GM18870 (cell line): ENCODE data around the gene CASTOR2.
"Not testable (repeated sequence)": the region's sequence is repeated elsewhere in the genome, so short reads cannot be mapped to it uniquely, and the experiment has no call there.

Experiments
- ATAC-seq: cut with Tn5 transposase; IDR thresholded peaks from one replicate; pipeline ENCODE4 v1.9.1; 2021; ENCODE audit warnings: moderate library complexity; ENCODE audit not compliant: unreplicated experiment

CASTOR2 gene

DNA sequence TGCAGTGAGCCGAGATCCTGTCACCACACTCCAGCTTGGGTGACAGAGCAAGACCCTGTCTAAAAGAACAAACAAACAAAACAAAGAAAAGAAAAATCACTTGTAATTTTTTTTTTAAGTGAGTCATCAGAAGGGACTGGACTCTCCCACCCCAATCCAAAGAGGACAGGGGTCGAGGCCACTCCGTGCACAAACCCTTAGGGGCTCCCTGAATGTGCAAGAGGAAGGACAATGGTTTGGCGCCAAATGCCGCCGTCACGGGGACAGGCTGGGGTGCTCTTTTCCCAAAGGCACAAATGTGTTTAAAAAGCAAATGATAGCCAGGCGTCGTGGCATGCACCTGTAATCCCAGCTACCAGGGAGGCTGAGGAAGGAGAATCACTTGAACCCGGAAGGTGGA, 85.3 kb downstream of the CASTOR2 start:
- ATAC-seq = no peak

DNA sequence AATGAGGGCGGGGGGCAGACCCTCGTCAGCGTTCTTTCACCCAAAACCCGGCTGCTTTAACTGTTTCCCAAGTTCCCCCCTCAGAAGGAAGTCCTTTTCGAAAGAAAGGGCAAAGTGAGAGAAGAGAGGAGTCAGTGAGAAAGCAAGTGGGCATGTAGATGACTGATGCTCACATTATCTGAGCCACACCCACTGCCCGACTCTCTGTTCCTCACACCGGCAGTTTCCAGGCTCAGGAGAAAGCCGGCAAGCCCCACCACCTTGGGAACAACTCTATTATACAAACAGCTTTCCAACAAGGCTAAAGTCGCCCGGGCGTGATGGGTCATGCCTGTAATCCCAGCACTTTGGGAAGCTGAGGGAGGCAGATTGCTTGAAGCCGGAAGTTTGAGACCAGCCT, 86.0 kb downstream of the CASTOR2 start:
- no peak for ATAC-seq

DNA sequence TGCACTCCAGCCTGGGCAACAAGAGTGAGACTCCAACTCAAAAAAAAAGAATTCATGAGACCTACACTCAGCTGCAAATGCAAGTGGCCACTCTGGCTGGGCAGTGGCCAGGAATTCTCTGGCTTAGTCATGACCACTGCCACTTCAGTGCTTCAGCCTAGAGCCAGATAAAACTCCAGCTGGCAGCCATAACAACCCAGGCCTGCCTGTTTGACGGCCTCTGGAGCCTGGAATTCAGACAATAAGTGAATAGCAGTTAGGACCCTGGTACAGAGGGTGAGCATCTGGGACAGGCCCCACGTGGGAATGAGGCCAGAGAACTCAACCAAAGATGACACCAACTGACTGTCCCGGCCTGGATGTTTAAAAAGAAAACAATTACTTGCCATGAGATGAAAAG, 90.2 kb downstream of the CASTOR2 start:
- ATAC-seq = no peak

DNA sequence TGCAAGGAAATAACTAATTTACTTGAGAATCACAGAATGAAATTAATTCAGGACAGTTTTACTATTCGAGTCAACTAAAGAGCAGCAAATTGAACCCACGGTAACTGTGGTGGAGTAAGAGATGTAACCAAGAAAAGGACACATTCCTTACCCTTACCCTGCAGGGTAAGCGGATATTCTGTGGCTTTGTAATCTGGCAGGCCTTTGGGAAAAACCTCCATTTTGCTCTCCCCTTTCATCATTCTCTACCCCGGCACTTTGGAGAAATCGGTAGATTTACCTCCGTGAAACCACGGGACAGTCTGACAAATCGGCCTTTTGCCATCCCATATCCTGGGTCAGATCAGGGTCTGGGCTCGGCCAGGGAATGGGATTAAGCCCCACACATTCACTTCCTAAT, 90.7 kb downstream of the CASTOR2 start:
- ATAC-seq = no peak

DNA sequence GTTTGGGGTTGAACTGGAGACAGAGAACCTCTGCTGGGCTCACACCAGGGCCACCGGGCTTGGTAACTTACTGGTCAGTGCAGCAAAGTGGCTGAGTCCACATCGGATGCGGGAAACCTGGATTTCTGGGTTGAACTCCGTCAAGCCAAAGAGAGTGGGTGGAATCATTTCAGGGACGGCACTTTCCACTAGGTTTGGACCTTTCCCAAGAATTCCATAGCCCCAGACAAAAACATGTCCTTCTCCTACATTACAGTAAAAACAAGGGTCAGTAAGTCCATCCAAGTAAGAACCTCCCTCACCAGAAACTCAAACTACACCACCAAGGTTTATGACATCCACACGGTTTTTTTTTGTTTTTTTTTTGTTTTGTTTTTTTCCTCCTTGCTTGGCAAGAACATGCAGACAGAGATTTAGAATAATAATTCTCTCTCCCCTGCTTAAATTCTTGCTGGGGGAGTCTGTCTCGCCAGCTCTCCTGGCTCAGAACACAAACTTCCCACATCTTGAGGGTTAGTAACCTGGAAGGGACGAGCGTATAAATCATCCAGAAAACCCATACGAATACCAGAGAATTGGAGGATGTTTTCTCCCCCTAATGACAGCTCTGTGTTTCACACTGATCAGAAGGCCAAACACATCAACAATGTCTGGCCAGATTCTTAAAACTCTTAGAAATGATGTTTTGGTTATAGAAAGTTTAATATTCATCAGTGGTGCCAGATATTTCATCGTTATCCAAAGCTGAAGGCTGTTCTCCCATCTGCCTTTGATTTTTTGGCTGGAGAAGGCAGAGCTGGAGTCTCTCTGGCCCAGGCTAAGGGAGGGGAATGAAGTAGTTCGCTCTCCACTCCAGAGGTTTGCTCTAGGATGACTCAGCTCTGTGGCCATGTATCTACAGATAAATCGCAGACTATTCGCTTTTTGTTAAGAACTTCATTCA, 91.6 kb downstream of the CASTOR2 start:
- no peak for ATAC-seq

DNA sequence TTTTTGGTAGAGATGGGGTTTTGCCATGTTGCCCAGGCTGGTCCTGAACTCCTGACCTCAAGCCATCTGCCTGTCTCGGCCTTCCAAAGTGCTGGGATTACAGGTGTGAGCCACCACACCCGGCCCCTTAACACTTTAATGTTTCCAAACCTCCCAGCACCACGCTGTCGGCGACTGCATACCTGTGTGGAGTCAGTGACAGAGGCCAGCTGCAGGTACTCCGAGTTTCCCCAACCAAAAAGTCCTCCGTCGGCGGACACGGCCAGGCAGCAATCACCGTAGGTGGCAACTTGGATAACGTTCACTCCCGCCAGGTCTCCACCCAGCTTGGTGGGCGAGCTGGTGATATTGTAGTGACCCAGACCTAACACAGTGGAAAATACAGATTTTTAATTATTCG, 93.9 kb downstream of the CASTOR2 start:
- ATAC-seq = no peak

DNA sequence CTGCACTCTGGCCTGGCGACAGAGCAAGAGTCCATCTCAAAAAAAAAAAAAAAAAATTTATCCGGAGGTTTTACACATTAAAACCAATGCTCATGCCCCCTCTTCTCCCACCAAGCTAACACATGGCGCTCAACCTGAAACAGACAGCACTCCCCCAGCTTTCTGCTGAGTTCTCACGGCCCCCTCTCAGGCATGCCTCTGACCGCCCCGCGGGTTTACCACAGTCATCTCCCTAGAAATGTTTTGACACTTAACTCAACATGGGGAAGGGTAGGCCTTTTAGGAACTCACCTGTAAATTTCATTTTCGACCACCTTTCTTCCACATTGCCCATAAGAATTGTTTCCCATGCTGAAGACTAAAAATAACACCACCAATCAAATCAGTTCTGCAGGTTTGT, 99.8 kb downstream of the CASTOR2 start:
- ATAC-seq = no peak

DNA sequence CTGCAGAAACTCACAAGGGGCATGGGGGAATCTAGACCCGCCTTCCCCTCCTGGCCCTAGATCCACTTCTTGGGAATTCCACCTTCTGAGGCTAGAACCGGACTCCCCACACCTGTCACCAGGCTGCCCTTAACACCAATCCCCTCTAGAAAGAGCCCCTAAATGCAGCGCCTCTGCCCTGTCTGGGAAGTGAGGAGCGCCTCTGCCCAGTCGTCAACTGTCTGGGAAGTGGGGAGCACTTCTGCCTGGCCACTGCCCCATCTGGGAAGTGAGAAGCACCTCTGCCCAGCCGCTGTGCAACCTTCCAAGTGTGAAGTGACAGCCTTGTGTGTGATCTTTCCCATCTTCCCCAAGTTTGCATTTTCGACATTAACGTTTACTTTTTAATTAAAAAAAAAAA, 100.3 kb downstream of the CASTOR2 start:
- no peak for ATAC-seq

DNA sequence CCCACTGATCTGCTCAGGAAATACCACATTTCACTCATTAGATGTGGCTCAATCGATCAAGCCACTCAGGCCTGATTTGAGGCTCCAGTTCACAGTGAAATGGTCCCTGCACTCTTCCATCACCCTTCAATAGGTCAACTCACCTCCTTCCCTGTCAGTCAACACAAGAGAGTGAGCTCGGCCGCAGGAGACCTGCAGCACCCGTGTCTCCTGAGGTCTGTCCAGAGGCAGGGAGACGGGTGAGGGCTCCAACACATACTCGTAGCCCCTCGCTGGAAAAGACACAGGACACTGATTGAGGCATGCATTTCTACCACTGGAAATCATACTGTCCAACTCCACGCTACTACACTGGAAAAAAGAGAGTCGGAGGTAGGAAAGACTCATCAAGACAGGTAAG, 102.0 kb downstream of the CASTOR2 start:
- no peak for ATAC-seq

DNA sequence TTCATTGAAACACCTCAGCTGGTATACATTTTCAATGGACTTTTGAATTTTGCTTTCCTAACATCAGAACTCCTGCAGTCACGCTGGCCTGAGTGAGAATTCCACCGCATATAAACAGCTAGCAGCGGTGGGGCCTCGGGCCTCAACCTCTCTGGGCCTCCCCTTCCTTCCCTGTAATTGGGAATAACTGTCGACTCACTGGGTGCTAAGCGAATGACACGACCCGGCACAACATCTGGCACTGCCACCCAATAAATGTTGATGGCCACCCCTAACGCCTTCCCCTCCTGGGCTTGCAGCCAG, 108.4 kb downstream of the CASTOR2 start:
- ATAC-seq = no peak

DNA sequence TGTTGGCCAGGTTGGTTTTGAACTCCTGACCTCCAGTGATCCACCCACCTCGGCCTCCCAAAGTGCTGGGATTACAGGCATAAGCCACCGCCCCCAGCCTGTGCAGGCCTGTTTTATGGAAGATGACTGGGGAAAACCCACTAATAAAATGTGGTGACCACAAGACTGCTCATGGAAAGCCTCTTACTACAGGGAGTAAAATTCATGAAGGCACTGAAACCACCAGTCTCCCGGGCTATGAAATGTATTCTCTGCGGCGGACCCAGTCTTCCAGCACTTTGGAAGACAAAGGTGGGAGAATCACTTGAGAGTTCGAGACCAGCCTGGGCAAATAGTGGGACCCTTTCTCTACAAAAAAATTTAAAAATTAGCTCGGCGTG, 109.7 kb downstream of the CASTOR2 start:
- not testable (repeated sequence) for ATAC-seq
